ENCODE data around the gene HCRTR2.

Gene HCRTR2

DNA sequence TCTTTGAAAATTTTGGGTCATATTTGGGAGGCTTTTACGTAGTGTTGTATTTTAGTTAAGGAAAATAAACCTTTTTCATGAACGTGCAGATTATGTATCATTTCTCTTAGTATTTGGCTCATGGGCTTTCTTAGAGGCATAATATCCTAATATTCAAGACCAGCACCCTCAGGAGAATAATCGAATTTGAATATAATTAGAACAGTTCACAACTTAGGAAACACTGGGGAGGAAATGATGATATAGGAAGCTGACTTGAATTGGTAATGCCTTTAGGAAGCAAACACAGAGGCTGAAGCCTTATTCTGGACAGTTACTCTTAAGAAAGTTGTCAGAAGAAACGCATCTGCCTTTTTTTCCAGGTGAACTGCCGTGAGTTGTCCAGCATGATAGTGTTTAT lies 152.9 kb downstream of the HCRTR2 start, which contains the start of gene GFRAL:
Gene GFRAL, plus strand, starts transcription at position 301 of the 400 bp plus-strand sequence. Its CDS starts 86 bp downstream, at position 387.
- no peak for TF ChIP-seq FOXK2 (IDR thresholded peaks at IDR 0.05)
- TF ChIP-seq, protein P1, sequence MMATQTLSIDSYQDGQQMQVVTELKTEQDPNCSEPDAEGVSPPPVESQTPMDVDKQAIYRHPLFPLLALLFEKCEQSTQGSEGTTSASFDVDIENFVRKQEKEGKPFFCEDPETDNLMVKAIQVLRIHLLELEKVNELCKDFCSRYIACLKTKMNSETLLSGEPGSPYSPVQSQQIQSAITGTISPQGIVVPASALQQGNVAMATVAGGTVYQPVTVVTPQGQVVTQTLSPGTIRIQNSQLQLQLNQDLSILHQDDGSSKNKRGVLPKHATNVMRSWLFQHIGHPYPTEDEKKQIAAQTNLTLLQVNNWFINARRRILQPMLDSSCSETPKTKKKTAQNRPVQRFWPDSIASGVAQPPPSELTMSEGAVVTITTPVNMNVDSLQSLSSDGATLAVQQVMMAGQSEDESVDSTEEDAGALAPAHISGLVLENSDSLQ (IDR thresholded peaks at IDR 0.05): no peak
- no peak for TF ChIP-seq L3MBTL2 (conservative IDR thresholded peaks at IDR 0.05)
- no peak for TF ChIP-seq FOXM1 (IDR thresholded peaks at IDR 0.05; ENCODE audit: borderline replicate concordance)
- ChIA-PET CTCF (no interaction called here), POLR2A (no interaction called here)
- no peak for DNase-seq (ENCODE audit: extremely low spot score)

Measured in HEK293T (cell line).